ENCODE measurements around the gene EPO.

- TF ChIP-seq CTCF (IDR thresholded peaks at IDR 0.05) (no peak), POLR2A (IDR thresholded peaks at IDR 0.05; ENCODE audit: low read depth) (no peak), POLR2AphosphoS5 (IDR thresholded peaks at IDR 0.05) (no peak)
Observed at GRCh38 chr7:100764841-100765240, 44.6 kb downstream of the EPO start.

All from esophagus muscularis mucosa (tissue), 3 donors.